Activated CD4-positive, alpha-beta T cell treated with anti-CD3 and anti-CD28 coated beads for 48 hours (primary cell): ENCODE measurements around the gene PLPPR5.
"Not testable (repeated sequence)": the region's sequence is repeated elsewhere in the genome, so short reads cannot be mapped to it uniquely, and the experiment has no call there.

Source experiments
- DNase-seq: peaks from one replicate; pipeline ENCODE4 v3.0.0-alpha.2; 2020

PLPPR5 gene

GRCh38 chr1:99004861-99005442 is at the start of gene PLPPR5:
Gene PLPPR5 (minus strand): TSS chr1:99004861. CDS start chr1:99004671, 190 bp downstream.
- peak; percentile 30 for DNase-seq

GRCh38 chr1:99051611-99052283 is 47.1 kb upstream of the PLPPR5 start:
- DNase-seq: no peak

- no peak for DNase-seq
Observed at GRCh38 chr1:99049745-99050144, 45.1 kb upstream of the PLPPR5 start.

- DNase-seq: not testable (repeated sequence)
Observed at GRCh38 chr1:99036746-99037145, 32.1 kb upstream of the PLPPR5 start.

- DNase-seq: no peak
Observed at GRCh38 chr1:99018313-99018712, 13.7 kb upstream of the PLPPR5 start.

GRCh38 chr1:99017655-99018054 is 13.0 kb upstream of the PLPPR5 start:
- no peak for DNase-seq

GRCh38 chr1:99010679-99011078 is 6.0 kb upstream of the PLPPR5 start:
- no peak for DNase-seq

GRCh38 chr1:99007366-99007765 is 2.7 kb upstream of the PLPPR5 start:
- no peak for DNase-seq

- no peak for DNase-seq
Observed at GRCh38 chr1:99005537-99005942, 879 bp upstream of the PLPPR5 start.

GRCh38 chr1:99004254-99004860 is 304 bp downstream of the PLPPR5 start:
- DNase-seq: peak; percentile 37

- no peak for DNase-seq
Observed at GRCh38 chr1:99003581-99004253, 944 bp downstream of the PLPPR5 start.

GRCh38 chr1:98992844-98993243 is 11.8 kb downstream of the PLPPR5 start:
- no peak for DNase-seq

GRCh38 chr1:98991127-98992012 is 13.3 kb downstream of the PLPPR5 start:
- DNase-seq: peak; percentile 46

- no peak for DNase-seq
Observed at GRCh38 chr1:98989556-98989907, 15.1 kb downstream of the PLPPR5 start.

- no peak for DNase-seq
Observed at GRCh38 chr1:98988904-98989555, 15.6 kb downstream of the PLPPR5 start.

- DNase-seq: no peak
Observed at GRCh38 chr1:98985687-98986086, 19.0 kb downstream of the PLPPR5 start.

GRCh38 chr1:98981917-98982513 is 22.6 kb downstream of the PLPPR5 start:
- DNase-seq: no peak

GRCh38 chr1:98979463-98979862 is 25.2 kb downstream of the PLPPR5 start:
- no peak for DNase-seq

GRCh38 chr1:98975810-98976209 is 28.9 kb downstream of the PLPPR5 start:
- DNase-seq: no peak

- DNase-seq: no peak
Observed at GRCh38 chr1:98975113-98975512, 29.5 kb downstream of the PLPPR5 start.

GRCh38 chr1:98969798-98970490 is 34.7 kb downstream of the PLPPR5 start:
- no peak for DNase-seq
